ENCODE measurements around the gene ADARB2. TPM values are rescaled to one million over a fixed set of nuclear protein-coding genes. Genes with fewer than 3 reads are reported as not detected.
"Not testable (repeated sequence)": the region's sequence is repeated elsewhere in the genome, so short reads cannot be mapped to it uniquely, and the experiment has no call there.

Gene ADARB2
- total RNA-seq, 1 donor from 2014 or later = not detected

DNA sequence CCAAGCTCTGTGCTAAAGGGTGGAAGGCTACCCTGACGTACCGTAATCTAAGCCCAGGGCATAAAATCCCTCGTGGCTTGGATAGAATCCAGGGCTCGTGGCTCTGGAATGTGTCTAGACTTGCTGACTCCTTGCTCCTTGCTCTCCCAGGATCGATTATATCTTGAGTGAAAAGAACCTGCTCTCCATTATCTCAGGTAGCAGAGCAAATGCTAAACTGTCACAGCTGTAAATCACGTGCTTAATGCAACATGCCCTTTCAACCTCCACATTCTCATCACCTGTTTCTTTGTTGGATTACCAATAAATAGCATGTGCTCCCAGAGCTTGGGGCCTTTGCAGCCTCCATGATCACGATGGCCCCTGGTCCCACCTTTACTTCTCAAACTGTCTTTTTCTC is 323.0 kb downstream of the ADARB2 start:
- DNase-seq (ENCODE audit: low read depth, low spot score) = not testable (repeated sequence)

DNA sequence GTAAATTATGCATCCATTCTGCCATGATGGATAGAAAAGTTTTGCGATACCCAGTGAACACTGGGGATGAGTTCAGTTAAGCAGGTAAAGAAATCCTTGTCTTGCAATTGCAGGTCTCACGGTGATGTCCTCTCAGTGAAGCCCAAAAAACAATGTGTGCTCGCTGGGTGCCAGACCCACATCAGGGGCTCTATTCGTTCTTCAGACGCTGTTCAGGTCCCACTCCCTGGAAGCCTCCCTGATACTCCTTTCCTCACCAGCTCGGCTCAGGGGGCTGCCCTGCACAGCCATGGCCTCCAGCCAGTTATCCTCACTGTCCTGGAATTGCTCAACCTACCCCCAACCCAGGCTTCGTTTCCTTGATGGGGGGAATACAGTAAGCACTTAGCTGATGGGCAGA is 323.5 kb downstream of the ADARB2 start:
- no peak for DNase-seq (ENCODE audit: low read depth, low spot score)

DNA sequence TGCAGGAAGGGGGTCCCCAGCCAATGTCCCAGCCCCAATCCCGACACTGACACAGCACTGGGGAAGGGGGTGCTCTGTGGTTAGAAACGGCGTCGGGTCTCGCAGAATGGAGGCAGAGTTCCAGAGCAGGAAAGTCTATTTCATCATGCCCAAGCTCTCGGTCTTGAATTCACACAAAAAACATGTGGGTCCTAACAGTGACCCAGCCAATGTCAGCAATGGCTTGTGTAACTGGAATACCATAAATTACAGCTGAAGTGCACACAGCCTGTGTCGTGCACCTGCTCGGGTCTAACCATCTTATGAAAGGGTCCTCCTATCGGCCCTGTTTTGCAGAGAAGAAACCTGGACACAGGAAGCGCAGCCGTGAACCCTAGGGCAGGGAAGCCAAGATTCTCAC is 324.1 kb downstream of the ADARB2 start:
- no peak for DNase-seq (ENCODE audit: low read depth, low spot score)

DNA sequence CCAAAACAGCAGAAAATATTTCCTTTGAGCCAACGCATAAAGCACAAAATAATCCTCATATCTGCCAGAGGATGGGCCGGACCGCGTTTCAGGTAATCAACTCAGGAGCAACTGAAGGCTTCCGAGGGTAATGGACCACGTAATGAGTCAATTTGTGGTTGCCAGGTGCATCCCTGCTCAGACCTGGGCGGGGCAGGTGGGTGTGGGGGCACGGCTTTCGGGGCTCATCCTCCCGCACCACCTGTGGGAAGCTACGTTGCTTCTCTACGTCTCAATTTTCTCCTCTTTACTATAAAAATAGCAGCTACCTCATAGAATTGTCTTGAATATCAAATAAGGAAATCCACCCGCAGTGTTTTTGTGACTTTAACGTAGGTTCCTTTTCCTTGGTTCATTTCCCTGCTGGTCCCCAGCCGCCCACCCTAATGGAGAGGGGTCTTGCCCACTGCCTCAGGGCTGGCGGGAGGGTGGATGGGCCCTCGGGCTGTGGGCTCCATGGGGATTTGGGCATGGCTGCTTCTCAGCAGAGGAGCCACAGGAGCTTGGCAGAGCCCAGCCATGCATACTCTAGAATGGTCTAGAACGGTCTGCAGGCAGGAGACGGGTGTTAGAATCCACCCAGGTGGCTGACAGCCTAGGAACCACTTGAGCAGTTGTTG is 324.7 kb downstream of the ADARB2 start:
- DNase-seq (ENCODE audit: low read depth, low spot score) = no peak

DNA sequence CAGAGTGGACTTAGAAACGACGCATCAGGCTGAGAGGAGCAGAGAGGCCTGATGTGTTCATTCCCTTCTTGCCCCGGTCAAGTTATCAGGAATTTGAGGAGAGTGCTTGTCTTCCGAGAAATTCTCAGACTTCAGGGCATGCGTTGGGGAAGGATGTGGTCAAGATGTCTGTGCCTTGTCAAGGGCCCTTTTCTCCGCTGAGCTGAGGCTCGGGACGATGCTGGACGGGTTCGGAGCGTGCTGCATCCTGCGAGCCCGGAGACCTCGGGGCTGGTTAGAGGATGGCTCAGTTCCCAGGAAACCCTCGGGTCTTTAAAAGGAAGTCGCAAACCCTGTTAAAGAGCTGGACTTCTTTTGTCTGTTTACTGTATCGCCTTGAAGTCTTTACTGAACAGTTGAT is 325.4 kb downstream of the ADARB2 start:
- no peak for DNase-seq (ENCODE audit: low read depth, low spot score)

DNA sequence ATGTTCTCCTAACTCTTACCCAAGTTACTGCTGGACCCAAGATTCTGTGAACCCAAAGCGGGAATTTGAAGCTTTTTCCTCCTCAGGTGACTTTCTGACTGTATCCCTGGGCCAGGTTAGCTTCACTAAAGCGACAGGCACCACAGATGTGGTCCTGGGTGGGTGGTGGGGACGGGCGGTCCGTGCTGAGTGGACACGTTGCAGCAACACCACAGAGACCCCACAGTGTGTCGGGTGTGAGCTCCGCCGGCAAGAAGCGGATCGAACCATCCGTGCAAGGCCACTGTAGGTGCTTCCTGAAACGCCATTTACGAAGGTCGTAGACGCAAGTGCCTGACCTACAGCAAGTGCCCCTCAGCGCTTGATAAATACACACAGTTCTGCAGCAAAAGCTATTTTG is 325.9 kb downstream of the ADARB2 start:
- no peak for DNase-seq (ENCODE audit: low read depth, low spot score)

- no peak for DNase-seq (ENCODE audit: low read depth, low spot score)
Measured at GRCh38 chr10:1410469-1411395, 326.6 kb downstream of the ADARB2 start.

DNA sequence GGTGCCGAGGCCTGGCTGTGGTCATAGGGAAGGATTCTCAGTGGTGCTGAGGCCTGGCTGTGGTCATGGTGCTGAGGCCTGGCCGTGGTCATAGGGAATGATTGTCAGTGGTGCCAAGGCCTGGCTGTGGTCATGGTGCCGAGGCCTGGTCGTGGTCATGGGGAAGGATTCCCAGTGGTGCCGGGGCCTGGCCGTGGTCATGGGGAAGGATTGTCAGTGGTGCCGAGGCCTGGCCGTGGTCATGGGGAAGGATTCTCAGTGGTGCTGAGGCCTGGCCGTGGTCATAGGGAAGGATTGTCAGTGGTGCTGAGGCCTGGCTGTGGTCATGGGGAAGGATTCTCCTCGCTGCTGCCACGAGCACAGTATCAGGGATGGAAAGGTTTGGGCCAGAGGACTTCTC is 327.3 kb downstream of the ADARB2 start:
- no peak for DNase-seq (ENCODE audit: low read depth, low spot score)

- DNase-seq (ENCODE audit: low read depth, low spot score) = no peak
Measured at GRCh38 chr10:1409392-1409791, 327.9 kb downstream of the ADARB2 start.

DNA sequence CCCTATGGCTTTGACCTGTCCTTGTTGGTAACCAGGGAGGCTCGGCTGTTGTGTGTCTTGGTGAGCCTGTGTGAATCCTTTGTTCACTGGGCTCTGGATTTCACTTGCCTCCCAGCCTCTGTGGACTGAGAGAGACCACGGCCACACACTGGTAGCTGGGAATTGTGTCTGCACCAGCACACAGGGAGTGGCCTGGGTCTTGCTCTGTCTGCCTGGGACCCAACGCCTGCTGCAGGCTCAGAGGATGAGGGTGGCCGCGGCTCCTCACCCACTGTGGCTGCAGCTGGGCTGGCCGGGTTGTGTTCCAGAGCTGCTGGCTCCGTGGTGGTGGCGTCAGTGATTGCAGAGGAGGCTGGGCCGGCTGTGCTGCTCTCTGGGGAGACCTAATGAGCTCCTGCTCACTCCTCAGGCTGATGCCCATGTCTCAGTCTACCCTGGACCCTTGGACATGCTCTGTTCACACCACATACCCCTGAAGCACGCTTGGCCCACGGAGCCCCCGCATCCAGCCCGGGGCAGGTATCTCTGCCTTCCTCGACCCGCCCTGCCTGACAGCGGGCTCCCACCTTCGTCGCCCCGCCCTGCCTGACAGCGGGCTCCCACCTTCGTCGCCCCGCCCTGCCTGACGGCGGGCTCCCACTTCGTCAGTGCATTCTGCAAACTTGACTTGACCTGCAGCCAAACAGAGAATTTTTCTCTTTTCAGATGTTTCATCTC is 328.5 kb downstream of the ADARB2 start:
- DNase-seq (ENCODE audit: low read depth, low spot score) = no peak

GRCh38 chr10:1406967-1407945 is 330.1 kb downstream of the ADARB2 start:
- no peak for DNase-seq (ENCODE audit: low read depth, low spot score)

GRCh38 chr10:1406132-1406966 is 331.0 kb downstream of the ADARB2 start:
- no peak for DNase-seq (ENCODE audit: low read depth, low spot score)

DNA sequence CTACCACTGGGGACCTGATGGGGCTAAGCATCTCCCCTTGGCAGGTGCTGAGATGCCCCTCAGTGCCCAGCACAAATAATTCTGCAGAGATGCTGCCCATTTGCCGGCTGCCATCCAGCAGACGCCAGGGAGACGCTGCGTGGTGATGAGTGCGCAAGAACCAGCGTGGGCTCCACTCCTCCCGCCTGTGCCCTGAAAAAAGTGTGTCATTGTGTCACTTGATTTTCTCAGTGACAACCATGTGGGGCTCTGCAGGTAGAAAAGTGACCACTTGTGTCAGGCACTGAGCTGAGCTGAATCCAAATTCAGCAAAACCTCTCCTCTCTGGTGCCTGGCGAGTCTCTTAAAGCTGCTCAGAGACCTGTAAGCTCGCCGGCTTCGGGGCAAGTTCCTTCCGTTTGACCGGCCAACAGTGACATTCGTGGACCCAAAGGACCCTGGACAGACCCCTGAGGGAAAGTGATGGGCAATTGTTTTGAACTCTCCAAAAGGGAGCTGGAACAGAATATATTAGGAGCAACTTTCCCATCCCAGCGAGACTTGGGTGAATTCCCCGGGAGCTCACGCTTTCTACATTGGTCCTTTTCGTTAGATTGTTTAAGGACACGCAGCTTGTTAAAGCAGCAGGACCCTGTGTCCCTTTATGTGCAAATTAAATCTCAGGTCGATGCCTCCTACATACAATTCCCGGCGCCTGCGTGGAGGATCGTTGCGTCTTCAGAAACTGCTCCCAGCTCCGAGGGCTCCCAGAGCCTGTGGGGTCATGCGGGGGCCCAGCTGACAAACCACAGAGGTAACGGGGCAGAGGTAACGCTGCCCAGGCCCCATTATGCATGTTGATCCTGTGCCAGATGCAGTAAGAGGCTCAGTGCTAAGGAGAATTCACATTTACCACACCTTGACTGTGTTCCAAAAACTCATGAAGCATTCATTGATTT is 332.7 kb downstream of the ADARB2 start:
- no peak for DNase-seq (ENCODE audit: low read depth, low spot score)

- no peak for DNase-seq (ENCODE audit: low read depth, low spot score)
Measured at GRCh38 chr10:1403508-1404322, 333.6 kb downstream of the ADARB2 start.

GRCh38 chr10:1402816-1403507 is 334.4 kb downstream of the ADARB2 start:
- DNase-seq (ENCODE audit: low read depth, low spot score) = no peak

GRCh38 chr10:1402016-1402770 is 335.1 kb downstream of the ADARB2 start:
- DNase-seq (ENCODE audit: low read depth, low spot score) = no peak
